Right ventricle myocardium superior (tissue), 1 donor: ENCODE results near the gene TCEA2. TPM values are rescaled to one million over a fixed set of nuclear protein-coding genes. Genes with fewer than 3 reads are reported as not detected.

ENCODE experiments used
- ATAC-seq: fragments of 200-7000 bp; cut with Tn5 transposase; one replicate; pipeline ENCODE4 v1.9.1; 2020; ENCODE audit warnings: mild to moderate bottlenecking; ENCODE audit not compliant: poor library complexity
- DNase-seq: peaks from one replicate; pipeline ENCODE4 v3.0.0-alpha.2; 2020
- intact Hi-C: fragments of 100-400 bp; cut with DNase I; formaldehyde crosslinking; loops from one replicate; pipeline ENCODE4 v1.11.2; 2022
- total RNA-seq: library from RNA; stranded (reverse); fragmentation: NEBNext Ultra II Directional; extraction: Animal tissue kit (Norgen Biotek cat#: 25700); gene quantifications from one replicate; pipeline ENCODE4 v1.2.1, GENCODE V29; 2021
- donor health status: DM: no; HTN: yes; CAD: no; lungs with severe emphysema.

TCEA2 gene
- total RNA-seq, 1 donor from 2014 or later = 34.6 TPM

DNA sequence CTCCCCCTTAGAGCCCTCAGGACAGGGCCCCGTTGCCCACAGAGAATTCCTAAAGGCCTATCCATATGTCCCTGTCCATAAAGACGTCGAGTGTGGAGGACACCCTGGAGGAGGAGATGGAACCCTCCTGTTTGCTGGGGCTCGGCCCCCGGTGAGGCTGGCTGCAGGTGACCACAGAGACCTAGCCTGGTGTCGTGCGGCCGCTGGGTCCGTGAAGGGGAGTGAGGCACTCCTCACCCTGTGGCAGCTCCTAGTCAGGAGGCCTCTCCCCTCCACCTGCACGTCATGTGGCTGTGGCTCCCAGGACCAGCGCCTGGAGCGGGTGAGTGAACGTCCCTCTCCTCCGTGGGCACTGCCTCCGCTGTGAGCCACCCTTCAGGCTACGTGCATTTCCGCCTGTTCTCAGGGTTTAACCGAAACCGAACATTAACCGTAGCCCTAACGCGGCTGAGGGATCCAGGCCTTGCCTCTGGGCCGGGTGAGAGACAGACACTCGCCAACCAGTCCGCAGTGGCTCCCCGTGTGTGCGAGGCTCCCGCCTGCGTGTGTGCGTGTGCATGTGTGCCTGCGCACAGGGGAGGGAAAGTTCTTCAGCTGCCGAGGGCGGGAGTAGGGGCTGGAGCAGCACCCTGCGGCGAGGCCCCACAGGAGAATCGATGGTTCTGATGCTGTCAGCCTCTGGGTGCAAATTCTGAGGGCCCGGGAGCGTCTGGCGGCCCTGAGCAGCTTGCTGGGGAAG, 5.9 kb upstream of the TCEA2 start:
- DNase-seq (no peak), ATAC-seq (no peak)
- intact Hi-C loops = no loop called here

DNA sequence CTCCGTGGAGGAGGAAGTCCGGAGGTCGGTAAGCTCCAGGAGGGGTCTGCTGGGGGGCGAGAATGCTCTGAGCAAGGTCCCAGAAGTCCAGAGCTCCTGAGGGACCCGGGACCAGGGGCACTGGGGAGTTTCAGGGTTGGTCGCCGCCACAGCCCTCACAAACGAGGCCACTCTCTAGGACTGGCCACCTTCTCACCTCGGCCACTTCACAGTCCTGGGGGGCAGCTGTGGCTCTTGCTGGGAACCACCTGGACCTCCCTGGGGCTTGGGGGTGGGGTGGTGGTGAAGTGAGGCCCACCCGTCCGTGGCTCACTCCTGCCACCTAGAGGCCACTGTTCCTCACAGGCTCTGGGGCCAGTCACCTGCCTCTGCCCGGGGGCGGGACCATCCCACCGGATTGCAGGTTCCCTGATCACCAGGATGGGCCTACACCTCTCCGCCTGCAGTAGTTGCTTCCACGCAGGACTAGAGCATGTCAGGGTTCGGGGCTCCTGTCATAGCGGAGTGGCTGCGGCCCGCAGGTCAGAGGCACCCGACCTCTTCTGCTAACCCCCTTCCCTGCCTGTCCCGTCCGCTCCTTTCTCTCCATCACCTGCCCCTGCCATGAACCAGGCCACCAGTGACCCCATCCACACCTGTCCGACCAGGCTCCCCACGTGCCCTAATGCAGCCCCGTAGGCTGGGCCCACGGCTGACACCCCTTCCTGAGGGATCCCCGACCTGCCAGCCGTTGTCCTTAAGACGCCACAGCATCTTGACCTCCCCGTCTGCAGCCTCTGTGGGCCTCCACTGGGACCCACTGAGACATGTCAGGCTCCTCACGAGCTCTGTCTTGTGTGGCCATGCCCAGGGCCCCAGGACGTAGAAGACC, 5.1 kb upstream of the TCEA2 start:
- intact Hi-C loops = no loop called here
- DNase-seq (peak; percentile 87), ATAC-seq (peak; percentile 55)

- DNase-seq (no peak), ATAC-seq (no peak)
- intact Hi-C loops = no loop called here
Measured at GRCh38 chr20:64058536-64058935, 4.5 kb upstream of the TCEA2 start.

DNA sequence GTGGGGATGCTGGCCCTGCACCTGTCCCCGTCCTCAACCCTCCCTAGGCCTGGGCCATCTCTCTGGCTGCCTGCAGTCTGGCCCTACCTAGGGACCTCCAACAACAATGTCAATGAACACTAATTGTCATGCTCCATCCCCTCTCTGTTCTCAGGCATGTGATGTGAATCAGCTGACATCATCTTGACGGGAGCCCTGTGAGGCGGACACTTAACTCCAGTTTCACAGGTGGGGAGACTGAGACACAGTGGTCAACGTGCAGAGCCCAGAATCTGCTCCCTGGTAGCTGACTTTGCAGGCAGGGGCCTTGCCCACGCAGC, 762 bp upstream of the TCEA2 start:
- DNase-seq = no peak
- intact Hi-C loops = loop anchor here (5.0 kb wide), 1 partner anchor 80 kb away; the partner anchor contains the start of gene PRPF6
- no peak for ATAC-seq

DNA sequence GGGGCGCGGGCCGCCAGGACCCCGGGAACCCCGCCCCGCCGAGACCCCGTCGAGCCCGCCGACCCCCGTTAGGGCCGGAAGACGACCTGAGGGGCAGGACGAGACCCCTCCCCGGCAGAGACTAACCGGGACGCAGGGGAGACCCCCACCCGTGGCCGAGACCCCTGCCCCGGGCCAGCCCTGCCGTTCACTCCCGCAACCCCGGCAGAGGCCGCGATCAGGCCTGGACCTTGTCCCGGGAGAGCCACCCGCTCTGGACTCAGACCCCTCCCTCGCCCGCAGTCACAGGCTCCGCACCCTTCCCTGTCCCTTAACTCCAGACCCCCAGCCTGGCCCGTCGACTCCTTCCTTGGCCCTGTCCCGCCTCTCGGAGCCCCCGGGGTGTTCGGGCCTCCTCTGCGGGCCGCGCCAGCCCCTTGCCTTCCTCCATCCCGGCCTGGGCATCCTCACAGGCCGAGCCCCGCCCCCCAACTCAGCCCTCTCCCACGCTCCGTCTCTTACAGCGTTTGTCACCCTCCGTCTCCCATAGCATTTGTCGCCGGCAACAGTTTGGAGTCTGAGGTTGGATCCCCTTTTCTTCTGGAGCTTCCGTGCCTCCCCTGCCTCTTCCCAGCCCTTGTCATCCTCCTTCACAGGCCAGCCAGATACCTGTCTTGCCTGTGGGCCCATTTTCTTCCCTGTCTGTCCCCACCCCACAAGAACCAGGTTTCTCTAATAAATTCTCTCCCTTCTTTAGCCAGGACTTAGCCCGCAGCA, 569 bp downstream of the TCEA2 start:
- intact Hi-C loops = loop anchor here (5.0 kb wide), 1 partner anchor 81 kb away; the partner anchor contains the start of gene PRPF6
- ATAC-seq (peak; percentile 9), DNase-seq (no peak)

DNA sequence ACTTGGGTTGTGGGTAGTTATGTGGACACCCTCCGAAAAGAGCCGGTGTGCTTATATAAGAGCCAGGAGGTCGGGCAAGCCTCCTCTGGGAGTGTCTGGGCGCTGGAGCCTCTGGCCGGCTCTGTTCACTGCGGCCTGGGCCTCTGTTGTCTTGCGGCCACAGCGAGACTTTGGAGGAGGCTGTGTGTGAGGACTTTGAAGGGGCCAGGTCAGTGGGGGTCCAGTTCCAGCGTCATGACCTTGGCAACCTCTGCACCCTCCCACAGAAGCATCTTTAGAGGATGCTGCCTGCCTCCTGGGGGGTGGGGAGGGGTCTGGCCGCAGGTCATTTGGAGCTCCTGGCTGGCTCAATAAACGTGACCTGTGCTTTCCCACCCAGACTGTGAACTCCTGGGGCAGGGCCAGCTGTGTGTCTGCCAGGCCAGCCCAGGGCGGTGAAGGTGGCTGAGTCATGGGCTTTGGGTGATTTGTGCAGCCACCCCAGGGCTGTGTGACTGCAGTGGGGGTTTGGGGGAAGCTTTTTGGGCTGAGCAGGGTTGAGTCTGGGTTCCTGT, 1.2 kb downstream of the TCEA2 start:
- DNase-seq = no peak
- intact Hi-C loops = loop anchor here (5.0 kb wide), 1 partner anchor 82 kb away; the partner anchor contains the start of gene PRPF6

GRCh38 chr20:64065062-64065973, 2.3 kb downstream of the TCEA2 start:
- no peak for DNase-seq
- no peak for ATAC-seq
- intact Hi-C loops = no loop called here

More for the DNA sequence above, 1.2 kb downstream of the TCEA2 start:
- no peak for ATAC-seq

- ATAC-seq (no peak), DNase-seq (no peak)
- intact Hi-C loops = no loop called here
Measured at GRCh38 chr20:64065974-64066343, 3.0 kb downstream of the TCEA2 start.

GRCh38 chr20:64067005-64067632, 4.1 kb downstream of the TCEA2 start:
- DNase-seq = no peak
- intact Hi-C loops = no loop called here

DNA sequence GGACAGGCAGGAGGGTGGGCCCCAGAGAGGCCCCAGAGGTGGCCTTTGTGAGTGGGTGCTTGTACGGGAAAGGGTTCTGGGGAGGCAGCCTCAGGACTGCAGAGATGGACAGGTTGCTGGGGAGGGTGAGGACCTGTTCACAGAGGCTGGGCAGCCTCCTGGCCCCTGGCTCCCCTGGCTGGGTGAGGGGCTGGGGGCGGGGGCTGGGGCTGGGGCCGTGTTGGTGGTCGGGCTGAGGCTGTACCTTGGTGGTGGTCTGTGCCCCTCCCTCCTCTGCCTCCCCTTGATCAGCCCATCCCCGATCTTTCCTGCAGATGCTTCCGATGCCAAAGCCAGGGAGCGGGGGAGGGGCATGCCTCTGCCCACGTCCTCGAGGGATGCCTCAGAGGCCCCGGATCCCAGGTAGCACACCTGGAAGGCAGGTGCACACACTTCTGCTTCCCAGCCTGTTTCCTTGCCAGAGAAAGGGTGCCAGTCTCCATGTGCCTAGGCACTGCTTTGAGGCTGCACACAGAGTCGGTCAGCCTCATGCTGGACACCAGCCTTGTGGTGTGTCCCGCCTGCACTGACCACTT, 4.8 kb downstream of the TCEA2 start:
- intact Hi-C loops = no loop called here
- no peak for DNase-seq
- ATAC-seq = no peak

More at GRCh38 chr20:64067005-64067632, 4.1 kb downstream of the TCEA2 start:
- ATAC-seq = no peak

DNA sequence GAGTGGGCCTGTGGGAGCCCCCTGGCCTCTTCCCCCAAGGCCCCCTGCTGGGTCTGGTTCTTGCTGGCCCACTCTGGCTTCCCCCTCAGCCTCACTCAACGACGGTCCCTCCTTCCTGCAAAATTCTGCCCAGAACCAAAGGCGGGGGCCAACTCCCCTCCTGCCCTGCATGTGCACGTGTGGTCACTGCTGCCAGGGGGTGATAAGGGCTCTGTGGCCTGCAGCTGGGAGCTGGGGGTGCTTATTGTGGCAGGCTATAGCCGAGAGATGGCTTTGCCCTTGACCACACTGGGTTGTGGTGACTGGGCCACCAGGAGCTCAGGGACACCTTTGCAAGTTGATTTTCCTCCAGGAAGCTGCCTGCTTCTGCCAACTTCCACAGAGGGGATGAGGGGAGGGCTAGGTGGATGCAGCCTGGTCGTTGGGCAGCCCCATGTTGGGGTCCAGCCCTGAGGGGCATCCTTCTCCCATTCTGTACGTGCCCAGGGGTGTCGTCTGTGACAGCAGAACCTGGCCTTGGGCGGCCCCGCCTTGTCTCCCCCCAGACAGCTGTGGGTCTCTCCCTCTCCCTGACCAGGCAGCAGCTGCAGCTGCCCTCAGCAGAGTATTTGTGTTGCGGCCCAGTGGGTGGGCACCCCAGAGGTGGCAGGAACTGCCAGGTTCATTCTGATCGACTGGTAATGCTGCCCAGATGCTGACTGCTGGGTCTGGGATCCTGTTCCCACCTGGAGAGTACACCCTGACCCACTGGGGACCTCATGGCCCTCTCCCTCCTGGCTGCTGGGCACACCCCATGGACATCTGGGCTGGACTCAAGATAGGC, 5.6 kb downstream of the TCEA2 start:
- DNase-seq (no peak), ATAC-seq (no peak)
- intact Hi-C loops = no loop called here

GRCh38 chr20:64069209-64069613, 6.2 kb downstream of the TCEA2 start:
- intact Hi-C loops = no loop called here
- no peak for ATAC-seq

GRCh38 chr20:64069614-64070243, 6.7 kb downstream of the TCEA2 start:
- intact Hi-C loops = no loop called here
- DNase-seq = no peak
- ATAC-seq = no peak

More at GRCh38 chr20:64069209-64069613, 6.2 kb downstream of the TCEA2 start:
- no peak for DNase-seq

- no peak for DNase-seq
- no peak for ATAC-seq
- intact Hi-C loops = no loop called here
Measured at GRCh38 chr20:64070244-64070993, 7.4 kb downstream of the TCEA2 start.
